Upper lobe of right lung (tissue), 1 donor: ENCODE results near the gene WBP4. TPM values are rescaled to one million over a fixed set of nuclear protein-coding genes. Genes with fewer than 3 reads are reported as not detected.

Experiments used
- ATAC-seq: fragments of 200-7000 bp; cut with Tn5 transposase; one replicate; pipeline ENCODE4 v1.9.1; 2020; ENCODE audit warnings: mild to moderate bottlenecking, moderate library complexity
- DNase-seq: peaks from one replicate; pipeline ENCODE4 v3.0.0-alpha.2; 2020
- H3K27ac ChIP-seq: fragments of 200-600 bp; one replicate; pipeline ENCODE4 v1.8.0; 2022
- H3K27me3 ChIP-seq: fragments of 200-600 bp; one replicate; pipeline ENCODE4 v1.8.0; 2022; ENCODE audit warnings: mild to moderate bottlenecking
- H3K36me3 ChIP-seq: fragments of 200-600 bp; one replicate; pipeline ENCODE4 v1.8.0; 2022
- H3K4me1 ChIP-seq: fragments of 200-600 bp; one replicate; pipeline ENCODE4 v1.8.0; 2022
- H3K4me3 ChIP-seq: fragments of 200-600 bp; one replicate; pipeline ENCODE4 v1.8.0; 2022; ENCODE audit warnings: mild to moderate bottlenecking
- H3K9me3 ChIP-seq: fragments of 200-600 bp; one replicate; pipeline ENCODE4 v1.8.0; 2022
- CTCF ChIP-seq: fragments of 200-600 bp; IDR thresholded peaks from one replicate; pipeline ENCODE4 v1.8.0; 2022; ENCODE audit warnings: antibody characterized with exemption
- intact Hi-C: fragments of 100-400 bp; cut with DNase I; formaldehyde crosslinking; loops from one replicate; pipeline ENCODE4 v1.11.0; 2022
- total RNA-seq: library from RNA; stranded (reverse); fragmentation: NEBNext Ultra II Directional; extraction: Animal tissue kit (Norgen Biotek cat#: 25700); gene quantifications from one replicate; pipeline ENCODE4 v1.2.1, GENCODE V29; 2021
- donor health status: DM: no; HTN: yes; CAD: no; lungs with severe emphysema.

The WBP4 gene
- total RNA-seq, 1 donor from 2014 or later, result 11.0 TPM

GRCh38 chr13:41017817-41018601 is 43.3 kb upstream of the WBP4 start:
- intact Hi-C loops, result no loop called here
- Histone ChIP-seq H3K4me3 (peak overlapping the region; percentile 47), H3K27ac (peak overlapping the region; percentile 86), H3K9me3 (no peaks in the 10 kb centered on the region), H3K36me3 (no peaks in the 10 kb centered on the region), H3K4me1 (peaks cover 20% of the 10 kb centered on the region), H3K27me3 (no peaks in the 10 kb centered on the region)
- ATAC-seq (no peak), DNase-seq (no peak)
- TF ChIP-seq CTCF, result no peak

GRCh38 chr13:41018602-41018948 is 42.7 kb upstream of the WBP4 start:
- no peaks in the 10 kb centered on the region for H3K9me3 ChIP-seq
- intact Hi-C loops, result no loop called here
- peak overlapping the region; percentile 86 for H3K27ac ChIP-seq
- DNase-seq (no peak), ATAC-seq (no peak)
- H3K4me1 ChIP-seq, result peaks cover 20% of the 10 kb centered on the region
- no peak for TF ChIP-seq CTCF
- H3K27me3 ChIP-seq, result no peaks in the 10 kb centered on the region
- no peaks in the 10 kb centered on the region for H3K36me3 ChIP-seq
- H3K4me3 ChIP-seq, result peak overlapping the region; percentile 47

- H3K4me3 ChIP-seq, result peak within 1 kb of the TSS; percentile 47
- H3K27me3 ChIP-seq, result no peaks in the 10 kb centered on the region
- H3K9me3 ChIP-seq, result no peaks in the 10 kb centered on the region
- H3K36me3 ChIP-seq, result no peaks in the 10 kb centered on the region
- peaks cover 20% of the 10 kb centered on the region for H3K4me1 ChIP-seq
- ATAC-seq (peak; percentile 97), DNase-seq (no peak)
- TF ChIP-seq CTCF, result no peak
- intact Hi-C loops, result no loop called here
- peak within 1 kb of the TSS; percentile 86 for H3K27ac ChIP-seq
Observed at GRCh38 chr13:41019011-41019487, 42.3 kb upstream of the WBP4 start, which contains the start of gene ELF1. Gene ELF1 (minus strand): TSS chr13:41019316. CDS start chr13:40982054, 37,262 bp downstream.

GRCh38 chr13:41019578-41020347 is 41.5 kb upstream of the WBP4 start:
- no peak for ATAC-seq
- no peaks in the 10 kb centered on the region for H3K9me3 ChIP-seq
- intact Hi-C loops, result no loop called here
- H3K36me3 ChIP-seq, result no peaks in the 10 kb centered on the region
- H3K4me1 ChIP-seq, result peaks cover 15% of the 10 kb centered on the region
- no peak for DNase-seq
- H3K27me3 ChIP-seq, result no peaks in the 10 kb centered on the region
- no peak overlapping the region for H3K4me3 ChIP-seq
- TF ChIP-seq CTCF, result no peak
- peak overlapping the region; percentile 86 for H3K27ac ChIP-seq

GRCh38 chr13:41025518-41025917 is 35.8 kb upstream of the WBP4 start:
- no peak for ATAC-seq
- H3K4me1 ChIP-seq, result peaks cover 15% of the 10 kb centered on the region
- H3K4me3 ChIP-seq, result no peak overlapping the region
- no peaks in the 10 kb centered on the region for H3K9me3 ChIP-seq
- TF ChIP-seq CTCF, result no peak
- H3K27ac ChIP-seq, result no peak overlapping the region
- H3K27me3 ChIP-seq, result no peaks in the 10 kb centered on the region
- DNase-seq, result no peak
- intact Hi-C loops, result no loop called here
- no peaks in the 10 kb centered on the region for H3K36me3 ChIP-seq
